Activated CD4-positive, alpha-beta T cell treated with anti-CD3 and anti-CD28 coated beads for 48 hours (primary cell): ENCODE results near the gene GIMAP5.

ENCODE experiments used
- DNase-seq: peaks from one replicate; pipeline ENCODE4 v3.0.0-alpha.2; 2020

The GIMAP5 gene

DNA sequence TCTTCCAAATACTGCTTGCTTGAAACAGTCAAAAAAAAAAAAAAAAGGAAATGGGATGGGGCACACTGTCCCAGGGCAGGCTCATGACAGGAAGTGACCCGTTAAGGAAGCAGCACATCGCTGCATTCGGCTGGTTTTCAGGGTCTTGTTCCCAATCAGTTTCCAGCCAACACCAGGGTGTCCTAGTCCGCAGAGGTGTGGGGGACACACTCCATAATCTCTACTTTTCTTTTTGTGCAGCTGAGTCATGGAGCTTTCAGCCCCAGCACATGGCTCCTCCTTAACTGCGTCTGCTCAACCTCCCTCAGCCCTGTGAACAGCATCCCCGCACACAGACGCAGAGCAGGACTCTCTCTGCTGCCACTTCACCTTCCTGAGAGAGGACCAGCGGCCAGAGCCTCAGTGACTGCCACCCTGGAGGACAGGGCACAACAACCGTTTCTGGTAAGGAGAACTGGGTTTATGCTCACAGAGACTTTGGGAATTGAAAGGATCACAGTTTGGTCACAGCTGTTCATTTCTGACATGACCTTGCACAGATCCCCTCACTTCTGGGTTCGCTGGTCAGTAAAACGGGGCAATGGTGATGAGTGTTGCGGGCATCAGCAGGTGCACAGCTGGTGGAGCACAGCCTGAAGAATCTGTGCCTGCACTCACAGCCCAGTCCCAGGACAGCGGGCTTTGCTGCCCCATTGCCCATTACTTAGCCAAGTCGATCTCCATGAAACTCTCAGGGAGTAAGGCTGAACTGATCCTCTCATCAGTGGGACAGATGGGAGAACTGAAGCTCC is at the start of gene GIMAP5:
TSS of gene GIMAP5 (plus strand) at position 154 of the 791 bp plus-strand sequence. CDS start 3,467 bp downstream, outside the sequence.
- DNase-seq = peak; percentile 69

- DNase-seq = no peak
Measured at GRCh38 chr7:150688630-150689029, 48.6 kb upstream of the GIMAP5 start.

- no peak for DNase-seq
Measured at GRCh38 chr7:150695654-150696053, 41.6 kb upstream of the GIMAP5 start.

DNA sequence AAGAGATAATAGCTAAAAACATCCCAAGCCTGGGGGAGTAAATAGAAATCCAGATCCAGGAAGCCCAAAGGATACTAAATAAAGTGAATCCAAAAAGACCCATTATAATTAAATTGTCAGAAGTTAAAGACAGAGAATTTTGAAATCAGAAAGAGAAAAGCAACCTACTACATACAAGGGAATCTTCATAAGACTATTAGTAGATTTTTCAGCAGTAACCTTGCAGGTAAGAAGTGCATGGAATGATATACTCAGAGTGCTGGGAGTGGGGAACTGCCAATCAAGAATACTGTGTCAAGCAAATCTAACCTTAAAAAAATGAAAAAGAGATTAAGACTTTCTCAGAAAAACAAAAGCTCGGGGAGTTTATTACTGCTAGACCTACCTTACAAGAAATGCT is 34.0 kb upstream of the GIMAP5 start:
- no peak for DNase-seq

DNA sequence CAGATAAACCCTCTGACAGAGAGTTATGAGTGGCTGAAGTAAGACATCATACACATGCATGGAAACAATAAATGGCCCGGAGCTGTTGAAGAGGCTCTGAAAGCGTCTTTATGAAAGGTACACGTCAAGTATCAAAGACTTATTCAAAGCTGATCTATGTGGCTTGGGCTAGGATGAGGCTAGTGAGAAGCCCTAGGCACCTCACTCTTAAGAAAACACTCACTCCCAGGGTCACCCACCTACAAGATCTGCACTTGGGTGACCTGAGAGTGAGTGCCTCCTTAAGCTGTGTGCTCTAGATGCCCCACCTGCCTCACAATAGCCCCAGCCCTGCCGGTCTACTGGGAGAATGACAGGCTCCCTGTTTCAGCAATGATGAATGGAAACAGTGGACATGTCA is 21.9 kb upstream of the GIMAP5 start:
- DNase-seq = peak; percentile 62

DNA sequence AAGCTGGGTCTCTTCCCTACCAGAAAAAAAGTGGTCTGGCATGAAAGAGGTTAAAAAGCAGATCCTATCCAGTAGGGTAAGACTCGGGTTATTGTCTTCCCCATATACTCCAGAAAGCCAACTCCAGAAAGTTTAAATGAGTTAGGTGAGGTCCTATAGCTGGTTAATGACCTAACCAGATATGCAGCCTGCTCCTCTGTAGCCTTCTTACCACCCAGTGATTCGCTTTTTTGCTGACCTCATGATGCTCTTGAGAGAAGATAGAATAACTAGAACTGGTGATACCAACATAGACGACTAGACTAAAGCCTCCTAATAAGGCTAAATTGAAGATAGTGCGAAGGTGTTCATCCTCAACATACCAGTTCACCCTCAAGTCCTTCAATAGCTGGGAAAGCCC is 21.5 kb upstream of the GIMAP5 start:
- no peak for DNase-seq

DNA sequence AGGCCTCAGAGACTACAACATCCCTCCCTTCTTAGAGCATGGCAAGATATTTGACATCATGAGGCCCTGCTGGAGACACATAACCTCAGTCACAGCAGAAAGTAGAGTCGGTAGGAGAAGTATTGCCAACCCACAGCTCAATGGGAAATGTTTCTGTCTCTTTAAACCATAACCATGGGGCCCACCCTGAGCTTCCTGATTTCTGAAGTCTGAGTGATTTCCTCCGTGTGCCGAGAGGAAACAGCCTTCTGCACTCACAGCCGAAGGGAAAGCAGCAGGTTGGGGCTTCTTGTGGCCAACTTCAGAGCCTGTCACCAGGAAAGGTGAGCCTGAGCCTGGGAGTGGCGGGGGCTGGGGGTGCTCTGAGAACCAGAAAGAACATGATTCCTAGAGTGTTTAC is 20.9 kb upstream of the GIMAP5 start, which contains the start of gene GIMAP1:
TSS of gene GIMAP1 (plus strand) at position 246 of the 400 bp plus-strand sequence. CDS start 2,435 bp downstream, outside the sequence.
- DNase-seq = peak; percentile 69

GRCh38 chr7:150716939-150717338 is 20.3 kb upstream of the GIMAP5 start:
- no peak for DNase-seq

GRCh38 chr7:150717814-150718420 is 19.3 kb upstream of the GIMAP5 start:
- DNase-seq = no peak

DNA sequence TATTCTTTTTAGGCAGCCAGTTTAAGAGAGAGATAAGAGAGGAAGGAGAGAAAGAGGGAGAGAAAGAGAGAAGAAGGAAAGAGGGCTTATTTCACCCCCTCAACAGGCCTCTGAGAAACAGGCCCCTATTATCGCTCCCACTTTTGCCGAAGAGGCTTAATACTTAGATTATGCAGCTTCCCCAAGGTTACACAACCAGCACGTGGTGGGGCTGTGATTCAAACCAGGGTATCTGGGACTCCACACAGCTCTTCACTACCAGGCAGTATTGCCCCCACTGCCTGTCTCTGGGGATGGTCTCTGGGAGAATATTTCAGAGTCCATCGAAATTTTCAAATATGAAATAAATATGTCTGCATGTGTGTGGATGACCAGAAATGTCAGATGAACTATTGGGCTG is 17.8 kb upstream of the GIMAP5 start:
- DNase-seq = no peak

DNA sequence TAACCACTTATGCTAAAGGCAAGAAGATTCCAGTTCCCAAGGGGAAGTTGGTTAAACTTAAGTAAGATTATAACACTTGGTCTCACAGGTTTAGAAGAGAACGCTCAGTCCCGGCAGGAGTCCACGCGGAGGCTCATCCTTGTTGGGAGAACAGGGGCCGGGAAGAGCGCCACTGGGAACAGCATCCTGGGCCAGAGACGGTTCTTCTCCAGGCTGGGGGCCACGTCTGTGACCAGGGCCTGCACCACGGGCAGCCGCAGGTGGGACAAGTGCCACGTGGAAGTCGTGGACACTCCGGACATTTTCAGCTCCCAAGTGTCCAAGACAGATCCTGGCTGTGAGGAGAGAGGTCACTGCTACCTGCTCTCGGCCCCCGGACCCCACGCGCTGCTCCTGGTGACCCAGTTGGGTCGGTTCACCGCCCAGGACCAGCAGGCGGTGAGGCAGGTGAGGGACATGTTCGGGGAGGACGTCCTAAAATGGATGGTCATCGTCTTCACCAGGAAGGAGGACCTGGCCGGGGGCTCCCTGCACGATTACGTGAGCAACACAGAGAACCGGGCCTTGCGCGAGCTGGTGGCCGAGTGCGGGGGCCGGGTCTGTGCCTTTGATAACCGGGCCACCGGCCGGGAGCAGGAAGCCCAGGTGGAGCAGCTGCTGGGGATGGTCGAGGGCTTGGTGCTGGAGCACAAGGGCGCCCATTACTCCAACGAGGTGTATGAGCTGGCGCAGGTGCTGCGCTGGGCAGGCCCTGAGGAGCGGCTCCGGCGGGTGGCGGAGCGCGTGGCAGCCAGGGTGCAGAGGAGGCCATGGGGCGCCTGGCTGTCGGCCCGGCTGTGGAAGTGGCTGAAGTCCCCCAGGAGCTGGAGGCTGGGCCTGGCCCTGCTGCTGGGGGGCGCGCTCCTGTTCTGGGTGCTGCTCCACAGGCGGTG is 17.0 kb upstream of the GIMAP5 start:
- DNase-seq = no peak

DNA sequence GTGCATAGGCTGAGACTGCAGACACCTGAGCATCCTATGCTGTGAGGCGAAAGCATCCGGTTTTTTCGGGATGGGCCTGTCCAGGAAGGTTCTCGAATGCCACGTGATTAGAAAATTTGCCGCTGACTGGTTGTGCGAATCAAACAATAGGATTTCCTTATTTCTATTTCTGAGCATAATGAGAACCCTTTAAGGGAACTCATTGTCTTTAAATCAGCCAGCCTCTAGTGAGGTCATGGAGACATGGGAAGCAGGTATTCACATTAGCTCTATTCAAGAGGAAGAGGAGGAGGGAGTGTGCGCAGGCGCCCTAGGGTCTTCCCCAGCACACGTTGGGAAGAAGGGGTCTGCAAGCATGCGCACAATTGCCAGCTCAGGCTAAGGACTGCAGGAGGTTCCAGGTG is 15.2 kb upstream of the GIMAP5 start:
- no peak for DNase-seq

GRCh38 chr7:150722431-150722931 is 14.7 kb upstream of the GIMAP5 start:
- no peak for DNase-seq

GRCh38 chr7:150723467-150723866 is 13.8 kb upstream of the GIMAP5 start:
- DNase-seq = no peak

- no peak for DNase-seq
Measured at GRCh38 chr7:150727381-150727780, 9.8 kb upstream of the GIMAP5 start.

GRCh38 chr7:150728011-150728410 is 9.2 kb upstream of the GIMAP5 start:
- DNase-seq = no peak

DNA sequence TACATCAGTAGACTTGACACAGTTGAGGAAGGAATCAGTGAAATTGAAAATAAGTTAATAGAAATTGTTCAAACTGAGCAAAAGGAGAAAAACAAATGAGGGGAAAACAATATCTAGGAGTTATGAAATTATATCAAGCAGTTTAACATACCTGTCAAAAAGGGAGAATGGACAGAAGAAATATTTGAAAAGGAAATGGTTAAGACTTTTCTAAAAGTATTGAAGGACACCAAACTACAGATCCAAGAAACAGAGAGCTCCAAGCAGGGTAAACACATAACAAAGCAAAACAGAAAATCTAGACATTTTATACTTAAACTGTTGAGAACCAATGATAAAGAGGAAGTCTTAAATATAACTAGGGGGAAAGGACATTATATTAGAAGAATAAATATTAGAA is 8.6 kb upstream of the GIMAP5 start:
- DNase-seq = no peak

GRCh38 chr7:150731916-150732315 is 5.3 kb upstream of the GIMAP5 start:
- no peak for DNase-seq

- DNase-seq = no peak
Measured at GRCh38 chr7:150732786-150733481, 4.3 kb upstream of the GIMAP5 start.

DNA sequence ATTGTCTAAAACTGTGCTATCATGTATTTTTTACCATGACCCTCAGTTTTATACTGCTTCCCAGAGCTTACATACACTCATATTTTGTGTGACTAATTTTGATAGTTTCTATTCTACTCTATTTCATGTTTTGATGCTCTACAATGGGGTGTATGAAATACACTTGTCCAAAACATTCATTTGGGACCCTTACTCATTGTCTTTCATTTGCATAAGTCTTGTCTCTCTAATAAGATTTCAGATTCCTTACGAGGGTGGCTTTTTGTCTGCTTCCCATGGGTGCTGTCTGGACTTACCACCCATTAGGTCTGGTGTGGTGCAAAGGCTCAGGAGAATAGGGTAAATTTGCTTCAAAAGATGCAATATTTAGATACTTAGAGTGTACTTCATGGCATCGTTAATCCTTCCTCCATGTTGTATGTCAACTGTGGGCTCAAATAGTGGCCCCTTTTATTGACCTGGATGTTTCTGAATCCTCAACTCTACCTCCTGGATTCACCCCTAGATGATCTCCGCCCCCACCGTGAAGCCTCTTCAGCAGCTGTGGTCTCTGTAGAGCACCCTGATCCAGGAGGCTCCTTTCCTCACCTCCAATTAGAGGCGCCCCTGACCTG is 3.6 kb upstream of the GIMAP5 start:
- DNase-seq = no peak

DNA sequence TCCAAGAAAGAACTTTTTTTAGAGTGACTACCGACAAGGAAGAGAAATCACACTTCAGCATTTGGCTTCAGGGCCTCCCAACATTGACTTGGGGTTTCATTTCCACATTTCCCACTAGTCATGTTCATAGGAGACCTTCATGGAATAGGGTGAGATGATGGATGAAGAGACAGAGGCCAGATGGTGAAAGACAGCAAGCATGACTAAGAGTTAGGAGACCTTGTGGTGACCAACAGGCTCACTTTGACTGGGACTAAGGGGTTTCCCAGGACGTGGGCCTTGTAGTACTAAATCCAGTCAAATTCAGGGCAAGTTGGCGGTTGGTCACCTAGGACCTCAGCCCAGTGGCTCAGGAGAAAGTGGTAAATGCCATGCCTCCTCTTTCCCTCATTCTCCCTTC is 3.0 kb upstream of the GIMAP5 start:
- peak; percentile 65 for DNase-seq
